ENCODE measurements around the gene DPP6.

The DPP6 gene

DNA sequence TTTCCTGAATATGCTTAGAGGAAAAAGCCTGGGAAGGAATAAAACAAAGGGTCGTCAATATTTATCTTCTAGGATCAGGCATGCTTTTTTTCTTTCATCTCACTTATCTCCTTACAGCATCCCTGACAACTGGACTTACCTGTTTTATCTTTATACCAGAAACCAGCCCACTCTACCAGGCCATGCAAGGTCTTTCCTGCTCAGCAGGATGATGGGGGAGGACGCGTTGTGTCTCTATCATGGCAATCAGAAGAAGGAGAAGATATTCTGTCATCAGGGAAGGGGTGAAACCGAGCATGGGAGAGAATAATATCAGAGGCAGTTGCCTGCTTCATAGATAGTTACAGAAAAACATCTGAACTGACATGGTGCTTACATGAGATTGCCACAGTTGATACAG lies 445.6 kb downstream of the DPP6 start:
- TF ChIP-seq, protein P1, sequence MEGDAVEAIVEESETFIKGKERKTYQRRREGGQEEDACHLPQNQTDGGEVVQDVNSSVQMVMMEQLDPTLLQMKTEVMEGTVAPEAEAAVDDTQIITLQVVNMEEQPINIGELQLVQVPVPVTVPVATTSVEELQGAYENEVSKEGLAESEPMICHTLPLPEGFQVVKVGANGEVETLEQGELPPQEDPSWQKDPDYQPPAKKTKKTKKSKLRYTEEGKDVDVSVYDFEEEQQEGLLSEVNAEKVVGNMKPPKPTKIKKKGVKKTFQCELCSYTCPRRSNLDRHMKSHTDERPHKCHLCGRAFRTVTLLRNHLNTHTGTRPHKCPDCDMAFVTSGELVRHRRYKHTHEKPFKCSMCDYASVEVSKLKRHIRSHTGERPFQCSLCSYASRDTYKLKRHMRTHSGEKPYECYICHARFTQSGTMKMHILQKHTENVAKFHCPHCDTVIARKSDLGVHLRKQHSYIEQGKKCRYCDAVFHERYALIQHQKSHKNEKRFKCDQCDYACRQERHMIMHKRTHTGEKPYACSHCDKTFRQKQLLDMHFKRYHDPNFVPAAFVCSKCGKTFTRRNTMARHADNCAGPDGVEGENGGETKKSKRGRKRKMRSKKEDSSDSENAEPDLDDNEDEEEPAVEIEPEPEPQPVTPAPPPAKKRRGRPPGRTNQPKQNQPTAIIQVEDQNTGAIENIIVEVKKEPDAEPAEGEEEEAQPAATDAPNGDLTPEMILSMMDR (IDR thresholded peaks at IDR 0.05), result no peak
- no peak for DNase-seq (ENCODE audit: low spot score)
- H3K27ac ChIP-seq, result no peak overlapping the region
- no peak overlapping the region for H3K4me3 ChIP-seq

DNA sequence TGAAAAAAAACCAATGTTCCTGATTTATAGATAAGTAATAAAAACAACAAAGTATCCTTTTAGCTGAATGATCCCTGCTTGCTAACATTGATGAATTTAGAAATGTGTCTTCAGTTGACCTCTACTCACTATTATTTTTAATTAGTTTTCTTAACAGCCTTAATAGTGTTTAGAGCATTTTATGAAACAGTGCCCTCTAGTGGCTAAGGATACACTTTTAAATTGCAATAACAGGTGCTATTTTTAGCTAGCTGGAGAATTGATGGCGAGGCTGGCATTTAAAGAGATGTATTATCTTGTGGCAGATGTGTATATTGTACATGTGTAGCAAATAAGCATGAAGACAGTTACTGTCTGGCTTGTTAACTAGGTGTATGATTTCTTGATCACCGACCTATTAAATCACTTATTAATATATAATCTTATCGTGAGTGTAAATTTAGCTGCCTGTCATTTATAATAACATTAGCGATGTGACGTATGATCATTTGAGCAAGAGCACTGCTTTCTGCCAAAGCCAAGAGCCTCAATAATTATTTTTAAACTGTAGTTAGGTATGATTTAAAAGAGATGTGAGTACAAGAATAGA lies 451.9 kb downstream of the DPP6 start:
- TF ChIP-seq, protein P1 (IDR thresholded peaks at IDR 0.05), result no peak
- Histone ChIP-seq H3K4me3 (no peak overlapping the region), H3K27ac (no peak overlapping the region)
- no peak for DNase-seq (ENCODE audit: low spot score)

DNA sequence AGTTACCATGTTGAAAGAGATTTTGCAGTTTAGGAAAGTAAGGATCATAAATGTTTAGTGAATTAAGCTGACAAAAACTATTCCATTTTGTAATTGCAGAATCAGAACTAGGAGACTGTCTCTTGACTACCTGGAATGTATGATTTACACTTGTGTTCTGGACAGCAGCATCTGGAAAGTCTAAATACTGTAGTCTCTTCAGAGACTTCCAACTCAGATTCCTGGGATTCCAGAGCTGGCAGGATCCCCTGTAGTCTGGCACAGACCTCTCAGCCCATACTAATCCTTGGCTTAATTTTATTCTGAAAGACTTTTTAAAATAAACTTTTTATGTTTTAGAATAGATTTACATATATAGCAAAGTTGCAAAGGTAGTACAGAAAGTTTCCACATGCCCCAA lies 452.7 kb downstream of the DPP6 start:
- TF ChIP-seq, protein P1 (IDR thresholded peaks at IDR 0.05), result no peak
- no peak for DNase-seq (ENCODE audit: low spot score)
- Histone ChIP-seq H3K27ac (no peak overlapping the region), H3K4me3 (no peak overlapping the region)

DNA sequence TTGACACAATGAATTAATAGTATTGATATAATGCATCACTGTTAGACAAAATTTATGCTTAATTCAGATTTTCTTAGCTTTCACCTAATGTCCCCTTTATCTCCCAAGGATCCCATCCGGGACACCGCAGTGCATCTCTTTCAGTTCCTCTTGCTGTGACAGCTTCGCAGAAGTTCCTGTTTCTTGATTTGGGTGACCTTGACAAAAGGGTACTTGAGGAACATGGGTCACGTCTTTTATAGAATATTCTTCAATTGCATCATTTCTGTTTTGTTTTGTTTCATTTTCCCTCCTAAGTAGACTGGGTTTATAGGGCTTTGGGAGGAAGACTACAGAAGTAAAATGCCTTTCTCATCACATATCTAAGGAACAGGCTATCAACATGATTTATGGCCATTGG lies 453.2 kb downstream of the DPP6 start:
- Histone ChIP-seq H3K27ac (no peak overlapping the region), H3K4me3 (no peak overlapping the region)
- no peak for DNase-seq (ENCODE audit: low spot score)
- TF ChIP-seq, protein P1 (IDR thresholded peaks at IDR 0.05), result no peak

DNA sequence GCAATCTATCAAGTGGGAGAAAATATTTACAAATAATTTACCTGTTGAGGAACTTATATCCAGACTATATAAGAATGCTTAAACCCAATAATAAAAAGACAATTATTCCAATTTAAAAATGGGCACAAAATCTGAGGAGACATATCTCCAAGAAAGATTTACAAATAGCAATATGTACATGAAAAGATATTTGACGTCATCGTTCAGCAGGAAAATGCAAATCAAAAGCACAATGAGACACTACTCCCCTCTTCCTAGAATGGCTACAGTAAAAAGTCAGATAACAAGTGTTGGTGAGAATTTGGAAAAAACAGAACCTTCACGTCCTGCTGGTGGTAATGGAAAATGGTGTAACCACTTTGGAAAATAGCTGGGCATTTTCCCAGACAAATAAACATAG lies 457.0 kb downstream of the DPP6 start:
- TF ChIP-seq, protein P1 (IDR thresholded peaks at IDR 0.05), result no peak
- no peak for DNase-seq (ENCODE audit: low spot score)
- H3K4me3 ChIP-seq, result no peak overlapping the region
- H3K27ac ChIP-seq, result no peak overlapping the region

DNA sequence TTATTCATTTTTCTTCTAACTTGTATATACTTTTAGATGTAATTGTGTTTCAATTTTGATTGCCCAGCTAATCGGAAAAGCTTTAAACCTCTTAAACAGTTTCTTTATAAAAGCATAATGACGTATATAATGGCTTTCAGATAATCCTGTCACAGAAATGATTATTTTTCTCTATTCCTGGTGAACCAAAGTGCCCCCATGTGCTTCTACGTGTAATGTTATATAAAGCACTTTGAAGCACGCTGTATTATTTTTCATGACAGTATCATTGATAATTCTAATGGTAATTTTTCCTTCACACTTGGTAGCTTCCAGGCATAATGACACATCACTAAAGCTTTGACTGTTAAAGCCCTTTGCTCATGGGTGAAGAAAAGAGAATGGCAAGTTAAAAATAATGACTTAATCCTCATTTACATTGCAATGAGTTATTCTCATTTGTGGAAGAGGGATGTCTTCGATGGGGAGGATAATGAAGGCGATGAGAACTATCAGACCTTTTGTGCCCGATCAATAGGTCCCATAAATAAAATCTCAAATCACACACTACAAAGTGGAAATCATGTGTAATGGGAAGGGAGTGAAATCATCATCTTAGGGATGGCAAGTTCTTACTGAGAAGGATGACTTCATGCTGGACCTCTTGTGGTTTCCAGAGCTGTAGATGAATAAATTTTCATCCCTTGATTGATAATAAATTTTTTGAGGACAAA lies 460.1 kb downstream of the DPP6 start:
- Histone ChIP-seq H3K4me3 (no peak overlapping the region), H3K27ac (no peak overlapping the region)
- TF ChIP-seq, protein P1 (IDR thresholded peaks at IDR 0.05), result no peak
- DNase-seq (ENCODE audit: low spot score), result no peak

DNA sequence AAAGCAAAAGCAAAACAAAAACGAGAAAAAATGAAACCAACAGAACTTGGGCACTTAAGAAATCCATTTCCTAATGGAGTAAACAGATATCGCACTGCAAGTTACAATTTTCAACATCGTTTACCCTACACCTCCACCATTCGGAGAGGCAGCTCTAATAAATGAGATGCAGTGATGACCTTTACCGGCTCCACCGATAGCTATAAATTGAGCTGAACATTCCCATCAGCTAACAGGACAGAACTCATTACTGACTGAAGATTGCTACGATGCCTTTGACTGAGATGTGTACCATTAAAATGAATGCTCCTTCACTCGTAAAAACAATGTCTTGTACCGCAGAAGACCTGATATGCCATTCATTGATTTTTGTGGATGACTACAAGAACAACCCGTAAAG lies 465.6 kb downstream of the DPP6 start:
- no peak overlapping the region for H3K4me3 ChIP-seq
- no peak overlapping the region for H3K27ac ChIP-seq
- DNase-seq (ENCODE audit: low spot score), result no peak
- TF ChIP-seq, protein P1 (IDR thresholded peaks at IDR 0.05), result no peak

Data from coronary artery (tissue), 2 donors.